Measurements from ENCODE around the gene PLCB1. TPM values are rescaled to one million over a fixed set of nuclear protein-coding genes. Genes with fewer than 3 reads are reported as not detected.

The PLCB1 gene
- total RNA-seq, 2 donors from 2014 or later = 7.3 to 45.5 TPM

DNA sequence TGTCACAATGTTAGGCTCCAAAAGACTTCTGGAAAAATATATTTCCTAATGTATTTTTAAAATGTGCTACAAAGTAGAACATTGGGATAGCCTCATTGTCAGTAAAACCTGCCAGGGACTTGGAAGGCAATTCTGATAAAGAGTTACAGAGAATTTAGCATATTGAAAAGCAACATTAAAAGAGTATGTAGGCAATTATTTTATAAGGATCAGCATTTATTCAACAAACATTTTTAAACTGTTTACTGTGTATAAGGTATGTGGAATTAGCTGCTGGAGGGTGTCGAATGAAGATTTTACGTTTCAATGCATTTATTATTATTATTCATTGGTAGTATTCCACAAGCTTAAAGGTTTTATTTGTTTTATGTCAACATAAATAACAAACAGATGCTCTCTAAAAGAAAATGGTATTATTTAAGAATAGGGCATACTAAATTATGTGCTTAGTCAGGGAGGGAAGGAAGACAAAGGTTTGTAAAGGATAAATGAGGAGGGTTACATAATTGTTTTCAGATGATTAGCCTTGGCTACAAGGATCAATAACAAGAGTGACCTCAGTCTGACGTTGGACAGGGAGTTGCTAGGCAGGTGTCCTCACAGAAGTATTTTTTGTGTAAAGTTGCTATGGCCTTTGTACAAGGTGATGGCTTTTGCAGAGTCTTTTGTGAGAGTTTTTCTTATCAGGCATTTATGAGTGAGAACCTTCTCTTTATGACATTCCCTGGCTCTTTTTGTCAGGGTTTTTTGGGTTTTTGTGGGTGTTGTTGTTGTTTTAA lies 623.5 kb downstream of the PLCB1 start:
- H3K36me3 ChIP-seq = no peaks in the 10 kb centered on the region
- no peaks in the 10 kb centered on the region for H3K9me3 ChIP-seq
- no peak for TF ChIP-seq CTCF (IDR thresholded peaks at IDR 0.05)
- H3K27me3 ChIP-seq = no peaks in the 10 kb centered on the region
- no peak for DNase-seq (ENCODE audit: low spot score)
- no peak overlapping the region for H3K27ac ChIP-seq
- no peak overlapping the region for H3K4me3 ChIP-seq
- H3K4me1 ChIP-seq = peaks cover 0 to 9% of the 10 kb centered on the region in 2 donors

GRCh38 chr20:8756410-8756809 lies 624.3 kb downstream of the PLCB1 start:
- peaks cover 0 to 9% of the 10 kb centered on the region in 2 donors for H3K4me1 ChIP-seq
- TF ChIP-seq CTCF (IDR thresholded peaks at IDR 0.05) = no peak
- no peaks in the 10 kb centered on the region for H3K27me3 ChIP-seq
- no peak for DNase-seq (ENCODE audit: low spot score)
- no peaks in the 10 kb centered on the region for H3K36me3 ChIP-seq
- no peaks in the 10 kb centered on the region for H3K9me3 ChIP-seq
- H3K27ac ChIP-seq = no peak overlapping the region
- no peak overlapping the region for H3K4me3 ChIP-seq

- no peak for TF ChIP-seq CTCF (IDR thresholded peaks at IDR 0.05)
- Histone ChIP-seq H3K27ac (no peak overlapping the region), H3K9me3 (no peaks in the 10 kb centered on the region), H3K4me1 (peaks cover 0 to 9% of the 10 kb centered on the region in 2 donors), H3K36me3 (no peaks in the 10 kb centered on the region), H3K27me3 (no peaks in the 10 kb centered on the region), H3K4me3 (no peak overlapping the region)
- no peak for DNase-seq (ENCODE audit: low spot score)
These were observed 625.1 kb downstream of the PLCB1 start for GRCh38 chr20:8757146-8757545.

DNA sequence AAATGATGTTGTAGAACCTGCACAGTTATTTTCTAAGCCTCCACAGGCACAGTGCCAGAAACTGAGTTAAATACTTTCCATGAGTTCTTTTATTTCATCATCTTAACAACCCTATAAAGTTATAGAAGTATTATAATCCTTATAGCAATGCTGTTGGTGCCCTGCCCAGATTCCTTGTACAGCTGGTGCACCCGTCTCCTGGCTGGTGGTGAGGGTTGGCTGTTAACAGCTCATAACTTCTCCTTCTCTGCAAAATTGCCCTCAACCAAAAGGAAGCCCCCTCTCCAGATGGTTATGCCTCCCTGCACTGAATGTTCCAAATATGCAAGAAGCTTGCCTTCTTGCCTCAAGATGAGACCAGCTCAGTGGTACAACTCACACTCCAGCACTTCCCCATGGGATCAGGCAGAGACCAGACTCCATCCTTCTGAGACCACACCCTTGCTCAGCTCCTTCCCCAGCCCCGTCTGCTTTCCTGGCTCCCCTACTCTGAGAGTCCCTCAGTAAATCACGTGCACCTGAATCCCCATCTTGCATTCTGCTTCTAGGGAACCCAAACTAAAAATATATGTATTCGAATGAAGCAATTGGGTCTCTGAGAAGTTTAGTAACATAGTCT lies 632.4 kb downstream of the PLCB1 start:
- no peaks in the 10 kb centered on the region for H3K27me3 ChIP-seq
- no peak overlapping the region for H3K4me3 ChIP-seq
- H3K36me3 ChIP-seq = no peaks in the 10 kb centered on the region
- no peak for DNase-seq (ENCODE audit: low spot score)
- H3K9me3 ChIP-seq = no peaks in the 10 kb centered on the region
- H3K27ac ChIP-seq = no peak overlapping the region
- H3K4me1 ChIP-seq = no peaks in the 10 kb centered on the region
- TF ChIP-seq CTCF (IDR thresholded peaks at IDR 0.05) = no peak

GRCh38 chr20:8766868-8767390 lies 634.9 kb downstream of the PLCB1 start:
- no peaks in the 10 kb centered on the region for H3K36me3 ChIP-seq
- no peak overlapping the region for H3K27ac ChIP-seq
- no peaks in the 10 kb centered on the region for H3K4me1 ChIP-seq
- no peaks in the 10 kb centered on the region for H3K27me3 ChIP-seq
- no peaks in the 10 kb centered on the region for H3K9me3 ChIP-seq
- DNase-seq (ENCODE audit: low spot score) = no peak
- no peak for TF ChIP-seq CTCF (IDR thresholded peaks at IDR 0.05)
- no peak overlapping the region for H3K4me3 ChIP-seq

All from right atrium auricular region (tissue), 2 donors.